Muscle of back (tissue), 13 donors: Measurements from ENCODE around the gene CEP104. TPM values are rescaled to one million over a fixed set of nuclear protein-coding genes. Genes with fewer than 3 reads are reported as not detected.
A peak's percentile ranks its signal among the peaks of the same experiment; 100 is the strongest.

ENCODE experiments used
- DNase-seq, 3 donors: peaks; one replicate each; pipeline versions ENCODE4 v3.0.0 to v3.0.0-alpha.2; 2013
- long read RNA-seq, 9 donors: transcript quantifications; one replicate each; lab custom pipeline, GENCODE V29; 2026
- polyA plus RNA-seq, 10 donors: library from polyadenylated mRNA; unstranded; fragments of 120-200 nt; gene quantifications; one replicate each; pipeline ENCODE4 v1.2.1, GENCODE V29; 2013; ENCODE audit not compliant: insufficient read length in 10 of 10

Gene CEP104
- polyA plus RNA-seq: 10 to 100 TPM; 14.4 to 26.8 (median 21.0) TPM
- long read RNA-seq, donor 1, full-length matches to known transcripts: 1 of 1 reads
- long read RNA-seq, donor 1, partial matches to known transcripts: 0 of 1 reads
- long read RNA-seq, donor 1, other reads (novel, unspliced or antisense): 0 of 1 reads
- long read RNA-seq, donor 2: 0 reads
- long read RNA-seq, donor 3: 0 reads
- long read RNA-seq, donor 4: 0 reads
- long read RNA-seq, donor 5: 0 reads
- long read RNA-seq, donor 6: 0 reads
- long read RNA-seq, donor 7, full-length matches to known transcripts: 1 of 1 reads
- long read RNA-seq, donor 7, partial matches to known transcripts: 0 of 1 reads
- long read RNA-seq, donor 7, other reads (novel, unspliced or antisense): 0 of 1 reads
- long read RNA-seq, donor 8, partial matches to known transcripts: 0 of 1 reads
- long read RNA-seq, donor 8, other reads (novel, unspliced or antisense): 0 of 1 reads
- long read RNA-seq, donor 9: 0 reads

DNA sequence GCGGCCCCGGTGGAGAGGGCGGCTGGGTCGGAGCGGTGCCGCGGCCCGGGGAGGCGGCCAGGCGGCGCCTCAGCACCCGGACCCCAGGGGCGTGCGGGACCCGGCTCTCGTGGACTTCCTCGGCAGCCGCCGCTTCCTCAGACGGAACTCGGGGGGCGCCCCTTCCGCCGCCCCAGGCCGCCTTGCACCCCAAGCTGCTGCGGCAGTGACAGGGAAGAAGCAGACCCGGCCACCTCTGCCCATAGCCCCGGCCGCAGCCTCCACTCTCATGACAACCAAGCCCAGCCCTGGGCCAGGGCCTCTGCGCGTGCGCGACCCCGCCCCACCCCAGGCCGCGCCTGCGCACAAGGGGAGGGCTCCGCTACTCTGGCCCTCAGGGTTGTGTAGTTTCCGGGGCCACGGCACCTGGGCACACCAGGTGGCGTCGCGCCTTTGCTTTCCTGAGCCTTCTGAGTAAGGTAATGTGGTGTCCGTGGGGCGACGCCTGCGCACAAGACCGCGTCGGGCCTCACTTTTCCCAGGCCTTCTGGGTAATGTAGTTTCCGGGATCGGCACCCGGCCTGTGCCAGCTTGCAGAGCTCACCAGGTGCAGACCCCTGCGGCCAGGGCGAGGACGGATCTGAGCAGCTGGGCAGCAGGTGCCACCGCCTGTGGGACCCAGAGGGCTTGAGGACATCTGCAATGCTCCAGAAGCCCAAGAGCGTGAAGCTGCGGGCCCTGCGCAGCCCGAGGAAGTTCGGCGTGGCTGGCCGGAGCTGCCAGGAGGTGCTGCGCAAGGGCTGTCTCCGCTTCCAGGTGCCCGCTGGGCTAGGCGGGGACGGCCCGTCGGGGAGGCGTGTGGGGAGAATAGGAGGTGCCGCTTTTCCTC is at the start of gene CEP104, which contains the start of gene DFFB:
Gene CEP104 (minus strand): TSS at position 289 of the 868 bp plus-strand sequence. CDS start 4,804 bp downstream, outside the sequence.
Gene DFFB (plus strand): TSS at position 554 of the 868 bp plus-strand sequence. CDS start 128 bp downstream, at position 682.
- peak; percentile 80 to 96 (median 90) for DNase-seq

DNA sequence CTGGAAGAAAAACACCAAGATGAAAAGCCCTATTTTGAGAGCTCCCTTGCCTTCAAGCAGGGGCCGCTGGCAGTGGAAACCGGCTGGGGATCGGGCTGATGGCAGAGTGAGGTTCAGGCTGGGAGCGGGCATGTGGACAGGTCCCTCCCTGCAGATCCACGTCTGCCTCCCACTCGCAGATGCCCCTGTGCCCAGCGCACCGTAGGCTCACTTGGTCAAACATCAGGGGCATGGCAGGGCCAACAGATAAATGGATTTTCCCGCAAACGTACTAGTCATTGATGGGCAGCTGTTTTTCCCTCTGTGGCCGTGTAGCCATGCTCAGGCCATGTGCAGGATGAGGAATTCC is 49.6 kb upstream of the CEP104 start:
- no peak for DNase-seq

GRCh38 chr1:3905953-3906671 is 49.1 kb upstream of the CEP104 start:
- no peak for DNase-seq

GRCh38 chr1:3905266-3905952 is 48.4 kb upstream of the CEP104 start:
- no peak for DNase-seq

GRCh38 chr1:3904843-3905185 is 47.8 kb upstream of the CEP104 start:
- no peak for DNase-seq

- DNase-seq: no peak
Observed at GRCh38 chr1:3904006-3904842, 47.2 kb upstream of the CEP104 start.

DNA sequence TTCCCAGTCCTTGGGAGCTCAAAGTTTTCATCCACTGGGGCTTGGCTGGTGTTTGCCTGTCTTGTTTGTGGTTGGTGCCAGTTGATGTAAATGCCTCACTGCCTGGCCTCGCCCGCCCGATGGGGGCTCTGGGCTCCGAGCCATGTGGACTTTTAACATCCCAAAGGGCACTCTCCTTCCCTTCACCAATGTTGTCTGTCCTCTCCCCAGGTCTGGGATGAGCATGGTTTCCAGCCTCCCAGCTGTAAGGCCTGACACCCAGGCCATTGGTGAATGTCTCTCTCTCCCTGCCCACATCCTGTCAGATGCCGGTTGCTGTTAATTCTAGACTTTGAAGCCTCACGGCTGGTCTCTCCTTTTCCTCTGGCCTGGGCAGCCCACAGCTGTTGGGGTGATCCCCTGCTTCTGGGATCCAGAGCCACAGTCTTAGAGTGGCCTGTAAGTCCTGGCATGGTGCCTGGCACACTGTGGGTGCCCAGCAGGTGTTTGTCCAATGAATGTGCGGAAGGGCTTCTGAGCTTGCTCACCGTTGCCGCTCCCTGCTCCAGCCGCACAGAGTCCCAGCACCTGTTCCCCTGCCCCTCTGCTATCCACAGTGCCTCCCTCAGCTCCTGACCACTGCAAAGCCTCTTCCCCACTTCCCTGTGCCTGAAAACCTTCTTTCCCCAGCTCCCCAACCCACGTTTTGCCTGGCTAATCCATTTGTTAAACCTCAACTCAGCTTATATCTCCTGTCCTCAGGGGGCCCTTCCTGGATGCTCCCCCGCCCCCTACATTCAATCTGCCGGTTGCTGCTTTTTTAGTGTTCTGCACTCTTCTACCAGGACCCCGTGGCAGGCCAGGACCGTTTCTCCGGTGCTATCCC is 46.4 kb upstream of the CEP104 start:
- DNase-seq: peak; percentile 33 to 49 (median 34)

DNA sequence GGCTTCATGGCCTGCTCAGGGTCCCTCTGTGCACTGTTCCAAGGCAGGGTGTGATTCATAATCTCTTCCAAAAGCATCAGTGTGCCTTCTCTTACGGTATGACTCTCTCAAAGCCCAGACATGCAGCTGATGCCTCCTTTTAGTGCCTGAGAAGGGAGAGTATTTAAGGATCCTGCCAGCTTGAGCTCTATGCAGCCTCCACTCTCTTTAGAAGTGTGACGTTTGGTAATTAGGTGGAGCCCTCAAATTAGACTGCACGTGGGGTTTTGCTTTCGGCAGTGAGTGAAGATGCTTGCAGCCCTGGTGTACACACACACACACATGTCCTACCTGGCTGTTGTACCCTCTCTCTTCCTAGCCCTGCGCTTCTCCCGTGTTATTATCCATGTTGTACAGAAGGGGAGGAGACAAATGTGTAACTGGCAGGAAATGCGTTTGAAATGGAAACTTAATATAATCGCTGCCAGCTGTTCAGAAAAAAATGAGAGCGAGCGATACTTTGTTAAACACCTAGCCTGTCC is 45.6 kb upstream of the CEP104 start:
- DNase-seq: peak in 1 of 3 donors; percentile 26

DNA sequence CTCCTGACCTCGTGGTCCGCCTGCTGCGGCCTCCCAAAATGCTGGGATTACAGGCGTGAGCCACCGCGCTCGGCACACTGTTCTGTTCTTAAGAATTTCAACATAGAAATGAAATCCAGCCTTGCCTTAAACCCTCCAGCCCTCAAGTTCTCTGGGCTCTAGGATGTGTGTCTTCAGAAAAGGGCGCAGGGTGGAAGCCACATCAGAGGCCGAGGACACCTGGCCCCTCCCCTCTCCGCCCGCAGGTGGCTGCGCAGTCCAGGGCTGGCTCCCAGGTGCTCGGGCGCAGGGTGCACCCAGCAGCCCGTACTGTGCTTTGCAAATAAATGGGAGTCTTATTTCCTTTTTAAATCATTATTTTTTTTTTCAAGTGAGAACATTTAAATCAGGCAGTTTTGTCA is 45.1 kb upstream of the CEP104 start:
- no peak for DNase-seq

DNA sequence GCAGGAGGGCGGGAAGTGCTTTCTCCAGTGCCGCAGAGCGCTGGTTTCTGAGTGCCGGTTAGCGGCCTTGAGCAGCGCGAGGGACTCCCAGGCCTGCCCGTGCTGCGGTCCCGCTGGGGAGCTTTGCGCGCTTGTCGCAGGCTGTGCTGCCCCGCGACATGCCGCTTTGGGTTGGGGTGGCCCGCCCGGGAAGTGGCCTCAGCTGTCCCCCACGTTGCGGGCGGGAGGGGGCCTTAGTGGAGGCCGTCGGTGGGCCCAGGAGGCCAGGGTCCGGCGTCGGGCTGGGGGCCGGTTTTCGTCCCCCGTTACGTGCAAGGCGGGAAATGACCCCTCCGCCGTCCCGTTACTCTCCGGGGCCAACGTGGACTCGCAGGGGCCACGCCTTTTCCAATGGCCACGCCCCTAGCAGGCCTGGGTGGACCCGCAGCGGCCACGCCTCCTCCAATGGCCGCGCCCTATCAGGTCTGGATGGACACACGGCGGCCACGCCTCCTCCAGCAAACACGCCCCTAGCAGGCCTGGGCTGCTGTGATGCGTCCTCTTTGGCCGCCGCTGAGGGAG is 44.0 kb upstream of the CEP104 start:
- peak; percentile 97 for DNase-seq

DNA sequence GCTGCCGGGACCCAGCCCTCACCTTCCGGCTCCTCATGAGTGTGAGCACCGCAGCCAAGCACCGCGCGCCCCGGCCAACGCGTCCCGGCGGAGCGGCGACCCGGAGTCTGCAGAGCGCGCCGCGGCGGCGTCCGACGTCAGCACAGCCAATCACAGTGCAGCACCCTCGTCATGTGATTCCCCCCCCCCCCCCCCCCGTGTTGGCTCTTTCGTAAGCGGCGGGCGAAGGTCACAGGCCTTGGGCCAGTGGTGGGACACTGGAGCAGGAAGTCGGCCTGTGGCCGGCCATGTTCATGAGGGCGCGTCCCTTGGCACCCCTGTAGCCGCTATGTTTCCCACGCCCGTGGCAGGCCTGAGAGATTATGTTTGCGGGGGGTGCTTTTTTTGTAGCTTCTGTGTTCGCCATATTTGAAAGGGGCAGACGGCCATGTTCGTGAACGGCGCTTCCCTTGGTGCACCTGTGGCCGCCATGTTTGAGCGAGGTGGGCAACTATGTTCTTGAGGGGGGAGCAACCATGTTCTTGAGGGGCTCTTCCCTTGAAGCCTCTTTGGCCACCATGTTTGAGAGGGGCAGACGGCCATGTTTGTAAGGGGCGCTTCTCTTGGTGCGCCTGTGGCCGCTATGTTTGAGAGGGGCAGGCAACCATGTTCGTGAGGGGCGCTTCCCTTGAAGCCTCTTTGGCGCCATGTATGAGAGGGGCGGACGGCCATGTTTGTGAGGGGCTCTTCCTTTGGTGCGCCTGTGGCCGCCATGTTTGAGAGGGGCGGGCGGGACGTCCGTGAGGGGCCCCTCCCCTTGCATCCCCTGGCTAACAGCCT is 43.3 kb upstream of the CEP104 start, which contains the start of gene C1orf174:
Gene C1orf174 (minus strand): TSS at position 123 of the 819 bp plus-strand sequence. CDS start 86 bp downstream, at position 37.
- DNase-seq: peak; percentile 98 to 100 (median 99)

DNA sequence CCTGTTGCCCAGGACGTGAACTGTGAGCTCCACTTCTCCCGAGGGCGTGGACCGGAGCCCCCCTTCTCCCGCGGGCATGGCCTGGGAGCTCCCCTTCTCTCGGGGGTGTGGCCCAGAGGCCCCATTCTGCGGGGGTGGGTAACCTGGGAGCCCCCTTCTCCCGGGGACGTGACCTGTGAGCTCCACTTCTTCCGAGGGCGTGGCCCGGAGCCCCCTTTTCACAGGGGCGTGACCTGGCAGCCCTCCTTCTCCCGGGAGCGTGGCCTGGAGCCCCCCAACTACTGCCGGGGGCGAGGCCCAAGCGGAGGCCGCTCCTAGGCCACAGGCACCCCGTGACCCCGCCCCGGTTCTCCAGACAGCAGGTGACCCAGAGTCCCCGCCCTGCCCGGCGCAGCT is 42.7 kb upstream of the CEP104 start:
- DNase-seq: no peak

GRCh38 chr1:3898994-3899753 is 42.2 kb upstream of the CEP104 start:
- DNase-seq: peak in 1 of 3 donors; percentile 16

GRCh38 chr1:3898475-3898735 is 41.4 kb upstream of the CEP104 start:
- DNase-seq: no peak

DNA sequence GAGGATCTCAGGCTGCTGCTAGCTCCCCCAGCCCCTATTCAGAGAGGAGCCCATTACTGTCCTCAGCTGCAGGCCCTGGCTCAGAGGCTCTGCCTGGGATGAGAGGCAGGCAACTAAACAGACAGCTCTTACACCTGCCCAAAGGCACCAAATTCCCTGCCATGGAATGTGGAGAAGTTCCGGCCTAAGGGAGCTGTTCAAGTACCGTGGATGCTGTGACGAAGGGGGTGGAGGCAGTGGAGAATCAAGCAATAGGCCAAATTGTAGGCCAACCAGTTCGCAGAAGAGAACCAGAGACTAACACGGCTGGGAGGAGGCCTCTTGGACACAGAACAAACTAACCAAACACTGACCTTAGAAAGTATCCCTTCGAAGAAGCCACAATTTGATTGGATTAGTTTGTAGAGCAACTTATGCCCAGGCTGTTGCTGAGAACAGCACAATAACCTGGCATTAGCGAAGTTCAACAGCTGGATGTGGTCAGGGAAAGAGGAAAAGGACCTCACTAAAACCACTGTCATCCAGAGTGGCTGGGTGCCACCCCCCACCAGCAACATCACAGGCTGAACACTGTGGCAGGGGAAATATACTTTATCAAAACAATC is 39.5 kb upstream of the CEP104 start:
- no peak for DNase-seq

DNA sequence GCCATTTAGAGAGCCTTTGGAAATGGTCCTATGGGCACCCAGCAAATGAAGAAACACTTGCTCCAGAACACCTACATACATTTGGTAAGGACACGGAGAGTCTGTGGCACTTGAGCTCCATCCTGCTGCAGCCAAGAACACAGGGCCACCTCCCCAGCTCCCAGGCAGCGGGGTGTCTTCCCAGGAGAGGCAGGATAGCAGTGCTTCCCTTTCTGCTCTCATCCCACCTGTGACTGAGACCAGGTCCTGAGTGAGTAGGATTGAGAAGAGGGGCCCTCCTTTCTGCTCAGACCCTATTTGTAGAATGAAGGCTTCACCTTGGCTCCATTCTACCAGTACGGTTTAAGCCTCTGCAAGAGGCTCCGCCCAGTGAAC is 38.9 kb upstream of the CEP104 start:
- no peak for DNase-seq
